T47D (cell line): ENCODE measurements around the gene NOTO.
A peak's percentile ranks its signal among the peaks of the same experiment; 100 is the strongest.

Experiments used
- DNase-seq, 2 experiments: peaks; one replicate each; pipeline versions ENCODE4 v3.0.0 to v3.0.0-alpha.2; 2011 to 2012; ENCODE audit warnings: low read depth in 1 of 2, low spot score in 1 of 2
- JUND ChIP-seq: IDR thresholded peaks from 2 replicates; pipeline ENCODE4 v1.6.1; 2012; ENCODE audit warnings: low read depth
- in situ Hi-C: cut with HindIII; loops from 2 replicates; pipeline ENCODE4 v1.10.0; 2016; ENCODE audit warnings: low sequenced_read_pairs, low pct_unique_long_range_greater_than_20kb

Gene NOTO

GRCh38 chr2:73228631-73229030, 26.3 kb downstream of the NOTO start:
- no peak for DNase-seq
- in situ Hi-C loops, result no loop called here
- TF ChIP-seq JUND, result no peak

DNA sequence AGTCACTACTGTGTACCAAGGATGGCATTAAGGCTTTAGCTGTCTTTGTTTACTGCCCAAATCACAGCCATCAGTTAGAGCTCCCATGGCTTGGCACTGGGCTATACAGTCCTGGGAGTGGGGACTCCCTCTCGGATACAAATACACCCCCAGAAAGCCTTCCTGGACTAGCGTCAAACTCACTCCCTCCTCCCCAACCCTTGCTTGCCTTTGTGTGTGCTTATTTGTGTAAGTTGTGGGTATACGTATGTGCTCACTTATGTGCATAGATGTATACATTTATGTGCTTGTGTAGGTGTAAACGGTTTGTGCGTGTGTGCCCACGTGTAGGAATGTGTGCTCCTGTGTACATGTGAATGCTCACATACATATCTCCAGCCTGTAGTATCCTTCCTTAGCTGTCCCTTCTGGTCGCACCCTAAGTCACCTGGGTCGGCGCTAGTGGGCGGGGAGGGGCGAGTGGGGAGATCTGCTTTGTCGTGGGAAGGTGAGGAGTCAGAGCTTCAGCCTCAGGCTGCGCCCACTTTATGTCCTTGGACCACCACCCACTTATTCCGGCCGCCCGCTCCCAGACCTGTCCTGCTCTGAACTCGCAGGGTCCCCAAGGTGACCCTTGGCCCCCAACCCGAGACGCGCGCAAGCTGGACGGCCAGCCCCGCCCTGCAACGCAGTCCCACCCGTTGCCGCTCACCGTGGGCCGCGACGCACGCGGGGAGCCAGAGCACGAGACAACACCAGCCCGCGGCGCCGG, 30.2 kb downstream of the NOTO start:
- peak; percentile 13 to 32 for DNase-seq
- no peak for TF ChIP-seq JUND

DNA sequence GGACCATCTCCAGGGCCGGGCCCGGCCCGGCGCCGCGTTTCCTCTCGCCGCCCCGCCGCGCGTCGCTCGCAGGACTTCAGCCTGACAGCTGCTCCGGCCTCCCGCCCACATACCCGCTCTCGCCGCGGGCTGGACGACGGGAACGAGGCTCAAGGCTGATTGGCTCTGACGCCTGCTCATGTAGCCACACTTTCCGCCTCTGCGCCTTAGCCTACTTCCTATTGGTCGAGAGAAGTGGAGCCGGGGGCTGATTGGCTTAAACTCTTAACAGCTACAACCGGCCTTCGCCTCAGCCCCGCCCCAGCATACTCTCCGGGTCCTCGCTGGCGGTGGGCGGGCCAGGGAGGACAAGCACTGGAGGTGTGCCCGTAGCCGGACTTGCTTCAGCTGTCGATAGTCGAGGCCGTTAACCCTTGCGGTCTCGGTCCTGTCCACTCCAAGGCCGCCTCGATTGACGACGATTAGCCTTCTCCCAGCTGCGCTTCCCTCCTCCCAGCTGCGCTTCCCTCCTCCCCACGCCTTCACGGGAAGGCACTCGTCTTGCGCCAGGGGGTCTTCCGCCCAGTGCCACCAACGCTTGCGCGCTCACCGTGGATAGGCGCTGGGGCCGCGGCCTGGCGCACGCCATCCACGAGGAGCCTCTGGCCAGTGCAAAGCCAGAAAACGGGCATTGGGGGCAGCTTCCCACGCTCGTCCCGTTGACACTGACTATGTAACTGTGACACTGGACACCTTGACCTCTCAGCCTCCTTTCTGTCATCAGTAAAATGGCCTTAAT, 31.0 kb downstream of the NOTO start, which contains the start of gene PRADC1:
Gene PRADC1 (minus strand): TSS at position 86 of the 778 bp plus-strand sequence. CDS start 79 bp downstream, at position 7.
- no peak for TF ChIP-seq JUND
- peak; percentile 95 to 99 for DNase-seq
- in situ Hi-C loops, result no loop called here

More for the DNA sequence above, 30.2 kb downstream of the NOTO start:
- in situ Hi-C loops, result no loop called here

DNA sequence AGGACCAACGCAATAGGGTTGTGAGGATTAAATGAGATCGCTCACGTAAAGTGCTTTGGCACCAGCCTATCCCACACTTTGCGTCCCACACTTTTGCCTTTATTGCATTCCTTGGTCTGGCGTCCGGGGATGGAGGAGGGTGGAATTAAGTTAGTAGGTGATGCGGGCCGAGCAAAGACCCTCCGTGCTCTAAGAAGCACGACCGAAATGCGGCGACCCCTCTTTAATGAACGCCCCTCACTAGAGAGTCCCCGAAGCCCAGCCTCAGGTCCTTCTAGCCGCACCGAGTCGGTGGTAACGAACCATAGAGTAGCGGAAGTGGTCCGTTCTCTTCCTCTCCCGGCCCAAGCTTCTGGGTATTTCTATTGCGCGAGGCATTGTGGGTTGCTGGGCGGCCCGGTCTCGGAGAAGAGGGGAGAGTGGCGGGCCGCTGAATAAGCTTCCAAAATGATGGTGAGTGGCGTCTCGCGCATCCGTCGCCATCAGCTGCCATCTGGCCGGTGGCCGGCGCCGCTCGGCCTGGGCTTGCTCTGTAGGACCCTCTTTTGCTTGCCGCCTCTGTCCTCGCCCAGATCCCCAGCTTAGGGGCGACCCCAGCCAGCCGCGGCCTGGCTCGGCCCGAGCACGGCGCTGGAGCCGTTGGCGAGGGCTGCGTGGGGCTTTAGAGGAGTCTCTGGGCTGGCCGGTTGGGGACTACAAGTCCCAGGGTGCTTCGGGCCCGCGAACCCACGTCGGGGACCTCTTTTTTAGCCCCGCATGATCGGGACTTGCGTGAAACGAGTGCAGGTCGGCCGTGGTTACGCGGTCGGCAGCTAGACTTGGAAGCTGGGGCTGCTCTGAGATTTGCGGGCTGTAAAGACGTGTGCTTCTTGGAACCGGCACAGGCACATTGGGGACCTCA, 31.8 kb downstream of the NOTO start, which contains the start of gene CCT7:
Gene CCT7 (plus strand): TSS at position 377 of the 901 bp plus-strand sequence. CDS start 71 bp downstream, at position 448.
- in situ Hi-C loops, result no loop called here
- no peak for TF ChIP-seq JUND
- peak; percentile 55 to 90 for DNase-seq

DNA sequence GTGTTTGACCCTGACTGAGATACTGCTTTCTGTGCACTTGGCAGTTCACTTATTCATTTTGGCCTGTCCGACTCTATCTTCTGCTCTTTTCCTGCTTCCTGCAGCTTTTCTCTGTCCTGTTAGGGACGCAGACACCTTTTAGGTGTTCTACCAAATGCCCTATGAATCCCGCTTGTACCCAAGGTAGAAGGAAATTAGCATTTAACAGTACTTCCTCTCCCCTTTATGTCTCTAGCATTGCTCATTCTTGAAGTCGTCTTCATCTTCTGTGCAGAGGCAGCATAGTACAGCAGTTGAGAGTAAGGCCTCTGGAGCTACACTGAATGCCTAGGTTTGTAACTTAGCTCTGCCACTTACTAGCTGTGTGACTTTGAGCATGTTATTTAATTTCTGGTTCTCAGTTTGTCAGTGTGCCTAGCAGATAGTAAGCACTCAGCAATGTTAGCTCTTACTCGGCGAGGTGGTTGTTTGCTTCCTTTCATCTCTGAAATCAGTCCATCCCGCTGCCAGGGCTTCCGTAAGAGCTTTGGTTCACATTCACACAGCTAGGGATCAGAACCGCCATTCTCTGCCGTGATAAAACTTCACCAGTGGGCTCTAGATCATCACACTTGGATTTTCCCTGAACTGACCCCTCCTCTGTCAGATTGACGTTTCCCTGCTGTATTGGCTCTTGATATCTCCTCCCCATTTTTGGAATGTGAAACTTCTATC, 33.1 kb downstream of the NOTO start:
- in situ Hi-C loops, result no loop called here
- no peak for DNase-seq
- no peak for TF ChIP-seq JUND

GRCh38 chr2:73237168-73237567, 34.8 kb downstream of the NOTO start:
- DNase-seq, result no peak
- in situ Hi-C loops, result no loop called here

DNA sequence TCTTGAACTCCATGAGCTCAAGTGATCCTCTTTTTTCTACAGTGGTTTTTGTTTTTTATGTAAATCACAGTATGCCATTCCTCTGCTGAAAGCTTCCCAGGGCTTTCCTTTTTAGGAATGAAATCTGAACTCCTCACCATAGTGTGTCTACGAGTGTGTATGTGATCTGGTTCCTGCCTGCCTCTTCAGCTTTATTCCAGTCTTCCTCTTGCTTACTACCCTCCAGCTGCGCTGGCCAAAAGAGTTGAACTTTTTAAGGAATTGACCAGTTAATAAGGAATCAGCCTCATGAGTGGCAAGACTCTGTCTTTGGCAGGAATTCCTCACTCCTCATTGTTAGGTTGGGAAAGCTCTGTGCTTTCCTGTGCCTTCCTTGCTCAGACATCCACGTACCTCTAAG, 35.8 kb downstream of the NOTO start:
- no peak for TF ChIP-seq JUND
- in situ Hi-C loops, result no loop called here
- DNase-seq, result no peak

More at GRCh38 chr2:73237168-73237567, 34.8 kb downstream of the NOTO start:
- no peak for TF ChIP-seq JUND

- TF ChIP-seq JUND, result no peak
- DNase-seq, result no peak
- in situ Hi-C loops, result no loop called here
Observed at GRCh38 chr2:73238976-73239375, 36.6 kb downstream of the NOTO start.

- TF ChIP-seq JUND, result no peak
- in situ Hi-C loops, result no loop called here
- no peak for DNase-seq
Observed at GRCh38 chr2:73239776-73240175, 37.4 kb downstream of the NOTO start.

- no peak for TF ChIP-seq JUND
- in situ Hi-C loops, result no loop called here
- DNase-seq, result peak in 1 of 2 experiments; percentile 68
Observed at GRCh38 chr2:73243884-73244570, 41.7 kb downstream of the NOTO start.

- in situ Hi-C loops, result no loop called here
- TF ChIP-seq JUND, result no peak
- DNase-seq, result no peak
Observed at GRCh38 chr2:73244580-73244979, 42.2 kb downstream of the NOTO start.
